Upper lobe of left lung (tissue), 6 donors: Measurements from ENCODE around the gene C20orf96. TPM values are rescaled to one million over a fixed set of nuclear protein-coding genes. Genes with fewer than 3 reads are reported as not detected.
"Not testable (repeated sequence)": the region's sequence is repeated elsewhere in the genome, so short reads cannot be mapped to it uniquely, and the experiment has no call there.

Experiments
- ATAC-seq, 2 donors: fragments of 200-7000 bp; cut with Tn5 transposase; one replicate each; pipeline ENCODE4 v1.9.1; 2022; ENCODE audit warnings: mild to moderate bottlenecking in 2 of 2, moderate library complexity in 2 of 2; ENCODE audit not compliant: low FRiP score in 2 of 2
- DNase-seq, 2 donors: peaks; one replicate each; pipeline ENCODE4 v3.0.0-alpha.2; 2019 to 2020
- H3K27ac ChIP-seq, 4 donors: fragments of 200-600 bp; sonication (generic); one replicate each; pipeline ENCODE4 v1.5.1; 2016 to 2019
- H3K27me3 ChIP-seq, 4 donors: fragments of 200-600 bp; sonication (generic); one replicate each; pipeline ENCODE4 v1.5.1; 2017 to 2019
- H3K36me3 ChIP-seq, 4 donors: fragments of 200-600 bp; sonication (generic); one replicate each; pipeline ENCODE4 v1.5.1; 2016 to 2019
- H3K4me1 ChIP-seq, 4 donors: fragments of 200-600 bp; sonication (generic); one replicate each; pipeline ENCODE4 v1.5.1; 2018 to 2019
- H3K4me3 ChIP-seq, 4 donors: fragments of 200-600 bp; sonication (generic); one replicate each; pipeline ENCODE4 v1.5.1; 2017 to 2019; ENCODE audit warnings: mild to moderate bottlenecking in 2 of 4, moderate library complexity in 1 of 4
- H3K9me3 ChIP-seq, 4 donors: fragments of 200-600 bp; sonication (generic); one replicate each; pipeline ENCODE4 v1.5.1; 2018 to 2019
- EP300 ChIP-seq, 4 donors: sonication (generic); formaldehyde crosslinking; IDR thresholded peaks; one replicate each; pipeline ENCODE4 v1.5.1; 2017; ENCODE audit warnings: antibody characterized with exemption in 4 of 4, control low read depth in 2 of 4
- POLR2A ChIP-seq, 4 donors: fragments of 450-650 bp; IDR thresholded peaks; one replicate each; pipeline ENCODE4 v1.5.1; 2016 to 2017; ENCODE audit warnings: antibody characterized with exemption in 4 of 4, mild to moderate bottlenecking in 2 of 4
- POLR2AphosphoS5 ChIP-seq, 2 donors: sonication (generic); formaldehyde crosslinking; IDR thresholded peaks; one replicate each; pipeline ENCODE4 v1.5.1; 2017; ENCODE audit warnings: antibody characterized with exemption in 2 of 2
- WGBS, 2 donors: methylation state at CpG; one replicate each; pipeline ENCODE4 v1.1.5; 2017 to 2018; 5-methylcytosine and 5-hydroxymethylcytosine counted together
- total RNA-seq, 6 donors: library from RNA; depleted of rRNA in 4 of 6; stranded (reverse); fragments of >200 nt in 4 of 6; gene quantifications; one replicate each; pipeline versions ENCODE4 v1.1.0 to v1.2.1, GENCODE V29; 2016 to 2021
- TF ChIP-seq, protein P1 (sequence below), 6 experiments: fragments of 450-650 bp in 4 of 6; fragments of 200-600 bp in 2 of 6; sonication (generic) in 2 of 6; IDR thresholded peaks; one replicate each; pipeline ENCODE4 v1.5.1; 2016 to 2019; ENCODE audit warnings: antibody characterized with exemption in 6 of 6
- donor health status: DM: no; HTN: no; CAD: no; lungs with moderate emphysema.
- donor health status: DM: no; HTN: yes; CAD: no; lungs with severe emphysema.

Gene C20orf96
- total RNA-seq, 6 donors from 2014 or later: 3.0 to 31.4 (median 10.3) TPM

GRCh38 chr20:258963-259362 is 31.6 kb downstream of the C20orf96 start:
- Histone ChIP-seq H3K9me3 (no peaks in the 10 kb centered on the region), H3K27me3 (no peaks in the 10 kb centered on the region), H3K27ac (no peak overlapping the region), H3K4me1 (no peaks in the 10 kb centered on the region), H3K36me3 (no peaks in the 10 kb centered on the region), H3K4me3 (no peak overlapping the region)
- TF ChIP-seq EP300 (IDR thresholded peaks at IDR 0.05): no peak
- TF ChIP-seq, protein P1, sequence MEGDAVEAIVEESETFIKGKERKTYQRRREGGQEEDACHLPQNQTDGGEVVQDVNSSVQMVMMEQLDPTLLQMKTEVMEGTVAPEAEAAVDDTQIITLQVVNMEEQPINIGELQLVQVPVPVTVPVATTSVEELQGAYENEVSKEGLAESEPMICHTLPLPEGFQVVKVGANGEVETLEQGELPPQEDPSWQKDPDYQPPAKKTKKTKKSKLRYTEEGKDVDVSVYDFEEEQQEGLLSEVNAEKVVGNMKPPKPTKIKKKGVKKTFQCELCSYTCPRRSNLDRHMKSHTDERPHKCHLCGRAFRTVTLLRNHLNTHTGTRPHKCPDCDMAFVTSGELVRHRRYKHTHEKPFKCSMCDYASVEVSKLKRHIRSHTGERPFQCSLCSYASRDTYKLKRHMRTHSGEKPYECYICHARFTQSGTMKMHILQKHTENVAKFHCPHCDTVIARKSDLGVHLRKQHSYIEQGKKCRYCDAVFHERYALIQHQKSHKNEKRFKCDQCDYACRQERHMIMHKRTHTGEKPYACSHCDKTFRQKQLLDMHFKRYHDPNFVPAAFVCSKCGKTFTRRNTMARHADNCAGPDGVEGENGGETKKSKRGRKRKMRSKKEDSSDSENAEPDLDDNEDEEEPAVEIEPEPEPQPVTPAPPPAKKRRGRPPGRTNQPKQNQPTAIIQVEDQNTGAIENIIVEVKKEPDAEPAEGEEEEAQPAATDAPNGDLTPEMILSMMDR (IDR thresholded peaks at IDR 0.05): peak in 1 of 6 experiments; percentile 13
- ATAC-seq: no peak
- WGBS, 2 donors: 47 to 53% methylated on average over 8 of the region's 8 CpGs
- DNase-seq: no peak

DNA sequence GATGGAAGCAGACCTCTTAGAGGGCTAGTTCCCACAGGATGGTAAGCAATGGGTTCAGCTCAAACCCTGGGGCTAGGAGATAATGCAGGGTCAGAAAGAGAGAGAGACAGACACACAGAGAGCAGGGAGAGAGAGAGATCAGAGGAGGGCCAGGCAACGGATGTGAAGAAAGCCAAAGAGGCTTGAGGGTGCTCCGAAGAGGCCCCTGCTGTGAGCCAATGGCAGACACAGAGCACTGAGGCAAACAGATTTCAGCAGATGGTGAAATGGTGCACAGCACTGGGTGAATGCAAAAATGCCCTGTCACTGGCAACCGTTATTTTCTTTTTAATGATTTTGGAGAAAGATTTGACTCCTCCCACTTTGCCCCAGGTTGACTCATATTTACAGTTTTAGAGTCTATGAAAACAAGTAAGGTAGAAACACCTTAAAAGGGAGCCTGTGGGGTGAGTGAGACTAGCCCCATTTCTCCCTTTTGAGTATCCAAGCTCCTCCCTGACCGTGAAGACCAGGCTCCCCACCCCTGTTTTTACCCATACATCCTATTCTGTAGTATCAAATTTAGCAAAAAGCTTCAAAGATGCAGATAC is 32.2 kb downstream of the C20orf96 start:
- no peaks in the 10 kb centered on the region for H3K9me3 ChIP-seq

DNA sequence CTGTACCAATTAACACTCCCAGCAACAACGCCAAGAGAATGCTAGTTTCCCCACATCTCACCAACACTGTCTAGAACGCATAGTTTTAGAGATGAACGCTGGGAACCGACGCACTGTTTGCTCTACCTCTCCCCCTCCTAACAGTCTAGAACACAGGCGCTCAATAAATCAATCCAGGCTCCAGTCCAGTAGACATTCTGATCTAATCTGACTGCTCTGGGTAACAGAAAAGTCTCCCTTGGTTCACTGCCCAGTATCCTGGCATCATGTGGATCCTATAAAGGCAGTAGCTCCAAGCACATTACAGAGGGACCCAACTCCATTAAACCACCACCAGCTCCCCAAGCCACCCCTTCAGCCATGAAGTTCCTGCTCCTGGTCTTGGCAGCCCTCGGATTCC is 33.1 kb downstream of the C20orf96 start, which contains the start of gene DEFB132:
TSS of gene DEFB132 (plus strand) at position 306 of the 400 bp plus-strand sequence. CDS start at position 361, 55 bp downstream.
- Histone ChIP-seq H3K4me1 (no peaks in the 10 kb centered on the region), H3K4me3 (no peak within 1 kb of the TSS), H3K9me3 (no peaks in the 10 kb centered on the region), H3K27me3 (no peaks in the 10 kb centered on the region), H3K36me3 (no peaks in the 10 kb centered on the region), H3K27ac (no peak within 1 kb of the TSS)
- 76 to 79% methylated on average over 7 of the region's 7 CpGs for WGBS, 2 donors
- ATAC-seq: no peak
- no peak for DNase-seq
- TF ChIP-seq POLR2A (IDR thresholded peaks at IDR 0.05): no peak

More for the DNA sequence above, 32.2 kb downstream of the C20orf96 start:
- Histone ChIP-seq H3K4me3 (no peak overlapping the region), H3K4me1 (no peaks in the 10 kb centered on the region), H3K27ac (no peak overlapping the region), H3K36me3 (no peaks in the 10 kb centered on the region), H3K27me3 (no peaks in the 10 kb centered on the region)
- WGBS, 2 donors: 52 to 56% methylated on average over 4 of the region's 4 CpGs
- ATAC-seq (no peak), DNase-seq (no peak)
- no peak for TF ChIP-seq POLR2AphosphoS5 (IDR thresholded peaks at IDR 0.05)
- TF ChIP-seq POLR2A (IDR thresholded peaks at IDR 0.05): no peak
- TF ChIP-seq, protein P1 (IDR thresholded peaks at IDR 0.05): no peak
- TF ChIP-seq EP300 (IDR thresholded peaks at IDR 0.05): no peak

- not testable (repeated sequence) for ATAC-seq, H3K27ac ChIP-seq
- 54 to 59% methylated on average over 6 of the region's 6 CpGs for WGBS, 2 donors
Measured at GRCh38 chr20:253447-253846, 37.1 kb downstream of the C20orf96 start.

DNA sequence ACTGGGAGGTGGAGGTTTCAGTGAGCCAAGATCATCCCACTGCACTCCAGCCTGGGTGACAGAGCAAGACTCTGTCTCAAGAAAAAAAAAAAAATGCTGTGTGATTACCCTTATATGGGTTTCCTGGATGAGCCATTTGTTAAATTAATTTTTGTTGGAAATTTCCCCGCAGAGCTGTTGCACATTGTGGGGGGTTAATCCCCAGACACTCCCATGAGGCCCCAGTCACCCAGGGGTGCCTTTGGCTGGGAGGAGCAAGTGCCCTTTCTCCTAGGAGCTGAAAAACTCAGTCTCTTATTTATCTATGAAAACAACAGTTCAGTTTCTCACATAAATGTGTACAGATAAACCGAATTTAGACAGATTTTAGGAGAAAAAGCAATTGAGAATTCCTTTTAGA is 37.7 kb downstream of the C20orf96 start:
- WGBS, 2 donors: 84 to 88% methylated on average over 2 of the region's 2 CpGs

More at GRCh38 chr20:253447-253846, 37.1 kb downstream of the C20orf96 start:
- H3K4me1 ChIP-seq, H3K36me3 ChIP-seq, H3K9me3 ChIP-seq, H3K27me3 ChIP-seq, H3K4me3 ChIP-seq, DNase-seq: not testable (repeated sequence)

More for the DNA sequence above, 37.7 kb downstream of the C20orf96 start:
- Histone ChIP-seq H3K9me3 (no peaks in the 10 kb centered on the region), H3K4me1 (no peaks in the 10 kb centered on the region), H3K27me3 (no peaks in the 10 kb centered on the region), H3K36me3 (no peaks in the 10 kb centered on the region), H3K27ac (no peak overlapping the region), H3K4me3 (no peak overlapping the region)
- DNase-seq (no peak), ATAC-seq (no peak)
- TF ChIP-seq POLR2AphosphoS5 (IDR thresholded peaks at IDR 0.05) (no peak), EP300 (IDR thresholded peaks at IDR 0.05) (no peak), POLR2A (IDR thresholded peaks at IDR 0.05) (no peak)
- TF ChIP-seq, protein P1 (IDR thresholded peaks at IDR 0.05): no peak
